GM18867 (cell line): ENCODE results near the gene BPGM.
"Not testable (repeated sequence)": the region's sequence is repeated elsewhere in the genome, so short reads cannot be mapped to it uniquely, and the experiment has no call there.

Source experiments
- ATAC-seq: cut with Tn5 transposase; IDR thresholded peaks from one replicate; pipeline ENCODE4 v1.9.1; 2021; ENCODE audit warnings: mild to moderate bottlenecking, moderate library complexity; ENCODE audit not compliant: unreplicated experiment

The BPGM gene

GRCh38 chr7:134630893-134631292 lies 15.8 kb upstream of the BPGM start:
- no peak for ATAC-seq

GRCh38 chr7:134632052-134632451 lies 14.6 kb upstream of the BPGM start:
- ATAC-seq, result no peak

- ATAC-seq, result peak; percentile 53
These were observed 13.6 kb upstream of the BPGM start for GRCh38 chr7:134632937-134633540.

- peak; percentile 89 for ATAC-seq
These were observed 10.6 kb upstream of the BPGM start for GRCh38 chr7:134636008-134636449.

GRCh38 chr7:134637441-134637840 lies 9.2 kb upstream of the BPGM start:
- no peak for ATAC-seq

GRCh38 chr7:134637934-134638719 lies 8.5 kb upstream of the BPGM start:
- no peak for ATAC-seq

GRCh38 chr7:134639061-134639460 lies 7.6 kb upstream of the BPGM start:
- no peak for ATAC-seq

- ATAC-seq, result no peak
These were observed 6.9 kb upstream of the BPGM start for GRCh38 chr7:134639683-134640279.

GRCh38 chr7:134640842-134641715 lies 5.6 kb upstream of the BPGM start:
- no peak for ATAC-seq

- not testable (repeated sequence) for ATAC-seq
These were observed 4.7 kb upstream of the BPGM start for GRCh38 chr7:134641981-134642380.

GRCh38 chr7:134643131-134643530 lies 3.5 kb upstream of the BPGM start:
- no peak for ATAC-seq

- no peak for ATAC-seq
These were observed 1.2 kb upstream of the BPGM start for GRCh38 chr7:134645478-134645877.

GRCh38 chr7:134645935-134646334 lies 718 bp upstream of the BPGM start:
- ATAC-seq, result no peak

- no peak for ATAC-seq
These were observed 1.8 kb downstream of the BPGM start for GRCh38 chr7:134648456-134648855.

GRCh38 chr7:134649226-134649775 lies 2.6 kb downstream of the BPGM start:
- no peak for ATAC-seq

- ATAC-seq, result no peak
These were observed 5.3 kb downstream of the BPGM start for GRCh38 chr7:134651991-134652390.

- no peak for ATAC-seq
These were observed 7.6 kb downstream of the BPGM start for GRCh38 chr7:134654104-134654775.

- ATAC-seq, result no peak
These were observed 10.9 kb downstream of the BPGM start for GRCh38 chr7:134657526-134657925.

- no peak for ATAC-seq
These were observed 13.7 kb downstream of the BPGM start for GRCh38 chr7:134660242-134660785.

- no peak for ATAC-seq
These were observed 14.3 kb downstream of the BPGM start for GRCh38 chr7:134660961-134661376.
